NCI-H128 (cell line): ENCODE data around the gene C3AR1.

Source experiments
- DNase-seq: peaks from one replicate; lab custom pipeline; 2025; ENCODE audit not compliant: unreplicated experiment; lab: John Stamatoyannopoulos, UW

Gene C3AR1

DNA sequence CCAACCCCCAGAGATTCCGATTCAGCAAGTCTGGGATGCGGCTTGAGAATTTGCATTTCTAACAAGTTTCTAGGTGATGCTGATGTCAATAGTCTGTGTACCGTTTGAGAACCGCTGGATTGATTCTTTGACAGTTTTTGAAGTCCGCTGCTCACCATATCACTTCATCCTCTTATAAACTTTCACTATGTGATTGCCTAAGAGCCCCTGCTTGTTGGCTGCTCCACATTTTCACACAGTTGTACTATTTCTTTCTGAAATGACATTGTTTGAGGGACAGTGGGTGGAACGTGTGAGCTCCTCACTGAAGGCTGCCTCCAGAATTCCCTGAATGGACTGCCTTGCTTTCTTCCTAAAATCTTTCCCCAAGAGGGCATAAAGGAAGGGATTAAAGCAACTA, 7.7 kb downstream of the C3AR1 start:
- no peak for DNase-seq

DNA sequence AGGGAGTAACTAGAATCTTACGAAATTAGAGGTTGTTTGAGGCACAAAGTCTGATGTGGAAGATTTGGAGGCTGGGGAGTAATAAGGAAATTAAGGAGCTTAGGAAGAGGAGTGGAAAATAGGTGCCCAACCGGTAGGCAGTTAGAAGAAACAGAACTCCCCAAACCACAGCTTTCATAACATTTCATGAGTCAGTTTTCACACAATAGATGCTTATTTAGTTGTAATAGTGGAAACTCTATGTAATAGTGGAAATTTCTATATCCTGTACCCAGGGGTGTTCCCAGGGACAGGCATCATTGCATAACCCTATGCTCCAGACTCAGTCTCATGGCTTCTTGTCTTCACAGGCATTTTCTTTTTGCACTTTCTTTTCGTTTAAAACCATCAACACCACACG, 8.3 kb downstream of the C3AR1 start:
- no peak for DNase-seq

- DNase-seq: no peak
These were observed 8.9 kb downstream of the C3AR1 start for GRCh38 chr12:8057306-8057705.

- no peak for DNase-seq
These were observed 11.3 kb downstream of the C3AR1 start for GRCh38 chr12:8054816-8055215.

GRCh38 chr12:8052679-8053078, 13.5 kb downstream of the C3AR1 start:
- no peak for DNase-seq

DNA sequence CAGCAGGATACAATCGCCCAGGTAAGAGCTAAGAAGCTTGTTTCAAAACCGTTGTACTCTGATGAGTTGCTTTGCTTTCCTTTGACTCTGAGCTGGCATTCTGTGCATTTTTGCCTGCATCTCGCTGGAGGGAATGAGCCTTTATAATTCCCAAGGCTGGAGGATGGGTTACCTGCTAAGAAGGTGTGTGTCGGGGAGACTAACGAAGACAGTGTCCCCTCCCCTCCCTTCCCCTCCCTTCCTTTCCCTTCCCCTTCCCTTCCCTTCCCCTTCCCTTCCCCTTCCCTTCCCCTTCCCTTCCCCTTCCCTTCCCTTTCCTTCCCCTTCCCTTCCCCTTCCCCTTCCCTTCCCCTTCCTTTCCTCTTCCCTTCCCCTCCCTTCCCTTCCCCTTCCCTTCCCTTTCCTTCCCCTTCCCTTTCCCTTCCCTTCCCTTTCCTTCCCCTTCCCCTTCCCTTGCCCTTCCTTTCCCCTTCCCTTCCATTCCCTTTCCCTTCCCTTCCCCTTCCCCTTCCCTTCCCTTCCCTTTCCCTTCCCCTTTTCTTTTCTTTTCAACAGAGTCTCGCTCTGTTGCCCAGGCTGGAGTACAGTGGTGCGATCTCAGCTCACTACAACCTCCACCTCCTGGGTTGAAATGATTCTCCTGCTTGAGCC, 15.4 kb downstream of the C3AR1 start:
- no peak for DNase-seq

- DNase-seq: no peak
These were observed 17.3 kb downstream of the C3AR1 start for GRCh38 chr12:8048906-8049305.

DNA sequence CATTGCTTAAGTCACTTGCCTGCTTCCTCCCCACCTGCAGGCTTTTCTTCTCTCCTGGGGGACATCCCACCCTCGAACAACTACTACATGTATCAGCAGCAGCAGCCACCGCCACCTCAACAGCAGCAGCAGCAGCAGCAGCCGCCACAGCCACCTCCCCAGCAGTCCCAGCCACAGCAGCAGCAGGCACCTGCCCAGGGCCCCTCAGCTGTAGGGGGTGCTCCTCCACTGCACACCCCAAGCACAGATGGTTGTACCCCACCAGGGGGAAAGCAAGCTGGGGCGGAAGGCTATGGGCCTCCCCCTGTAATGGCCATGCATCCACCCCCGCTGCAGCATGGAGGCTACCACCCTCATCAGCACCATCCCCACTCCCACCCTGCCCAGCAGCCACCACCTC, 18.3 kb downstream of the C3AR1 start:
- no peak for DNase-seq

DNA sequence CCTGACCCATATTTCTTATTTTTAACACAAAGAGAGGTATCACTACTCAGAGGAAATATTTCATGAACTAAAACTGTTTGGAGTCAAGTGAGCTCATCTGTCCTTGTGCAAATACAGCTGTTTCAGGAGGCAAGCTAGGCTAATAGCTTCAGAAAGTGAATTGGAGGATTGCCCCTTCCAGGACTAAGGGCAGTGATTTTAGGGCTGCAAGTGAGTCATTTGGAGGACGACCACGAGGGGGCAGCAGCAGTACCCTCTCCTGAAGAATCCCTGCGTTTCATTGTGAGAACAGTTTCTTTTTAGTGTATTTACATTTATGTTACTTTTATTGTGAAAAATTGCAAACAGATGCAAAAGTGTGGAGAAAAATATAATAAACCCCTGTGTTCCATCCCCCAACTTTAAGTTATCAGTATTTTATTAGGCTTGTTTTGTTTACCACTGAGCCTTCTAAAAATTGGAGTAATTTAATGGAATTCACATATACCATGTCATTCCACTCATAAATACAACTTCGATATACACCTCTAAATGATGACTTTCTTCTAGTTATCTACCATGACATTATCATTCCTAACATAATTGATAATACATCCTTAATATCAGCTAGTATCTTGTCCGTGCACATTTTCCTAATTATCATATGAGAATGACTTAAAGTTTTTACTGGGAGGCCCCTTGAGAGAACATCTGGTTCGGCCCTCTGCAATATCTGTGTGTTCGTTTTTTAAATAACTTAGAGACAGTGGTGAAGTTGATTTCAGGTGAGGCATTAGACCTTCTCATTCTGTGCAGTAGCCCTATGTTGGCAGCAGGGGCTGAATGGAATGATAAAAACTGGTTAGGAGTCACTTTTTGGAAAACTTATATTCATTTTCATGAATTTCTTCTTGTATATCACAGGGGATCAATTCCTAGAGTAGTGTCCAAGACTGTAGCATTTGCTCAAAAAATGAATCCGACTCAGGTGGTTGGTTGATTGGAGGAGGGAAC, 19.9 kb downstream of the C3AR1 start:
- peak; percentile 6 for DNase-seq

DNA sequence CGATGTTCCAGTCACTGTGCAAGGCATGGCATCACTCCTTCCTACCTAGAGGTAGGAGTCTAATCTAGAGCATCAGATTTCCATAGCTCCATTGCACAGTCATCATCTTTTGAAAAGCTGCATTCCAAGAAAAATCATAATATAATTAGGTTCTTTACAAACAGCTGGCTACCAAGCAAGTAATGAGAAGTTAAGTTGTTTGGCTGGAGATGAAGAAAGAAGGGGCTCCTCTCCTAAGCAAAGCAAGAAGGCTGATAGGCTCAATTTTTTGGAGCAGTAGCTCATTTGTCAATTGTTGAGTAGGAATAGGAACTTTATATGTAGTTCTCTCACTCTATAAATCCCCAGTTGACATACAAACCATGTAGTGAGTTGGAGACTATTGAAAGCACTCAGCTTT, 25.4 kb downstream of the C3AR1 start:
- DNase-seq: no peak

DNA sequence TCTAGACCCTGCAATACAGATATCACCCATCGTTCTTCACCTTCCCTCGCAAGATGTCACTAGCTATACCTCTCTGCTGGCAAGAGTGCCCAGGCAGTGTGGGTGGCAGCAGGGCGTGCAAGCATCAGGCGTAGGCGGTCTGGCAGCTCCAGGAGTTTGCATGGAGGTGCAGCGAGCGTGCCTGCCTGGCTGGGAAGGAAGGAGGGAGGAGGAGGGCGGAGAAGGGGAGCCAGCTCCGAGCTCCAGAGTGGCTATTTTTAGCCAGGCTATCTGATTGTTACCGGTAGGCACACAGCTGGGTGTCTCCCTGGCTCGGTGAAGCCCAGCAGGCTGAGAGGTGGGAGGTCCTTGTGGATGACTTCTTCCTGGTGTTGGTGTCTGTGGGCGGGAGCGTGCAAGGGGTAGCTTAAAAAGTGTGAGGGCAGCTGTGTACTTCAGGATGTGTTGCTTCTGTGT, 27.5 kb downstream of the C3AR1 start:
- DNase-seq: peak; percentile 48

GRCh38 chr12:8037947-8038346, 28.2 kb downstream of the C3AR1 start:
- no peak for DNase-seq

- no peak for DNase-seq
These were observed 29.0 kb downstream of the C3AR1 start for GRCh38 chr12:8037046-8037663.

GRCh38 chr12:8036346-8036745, 29.8 kb downstream of the C3AR1 start:
- no peak for DNase-seq

- no peak for DNase-seq
These were observed 30.6 kb downstream of the C3AR1 start for GRCh38 chr12:8035440-8036010.

DNA sequence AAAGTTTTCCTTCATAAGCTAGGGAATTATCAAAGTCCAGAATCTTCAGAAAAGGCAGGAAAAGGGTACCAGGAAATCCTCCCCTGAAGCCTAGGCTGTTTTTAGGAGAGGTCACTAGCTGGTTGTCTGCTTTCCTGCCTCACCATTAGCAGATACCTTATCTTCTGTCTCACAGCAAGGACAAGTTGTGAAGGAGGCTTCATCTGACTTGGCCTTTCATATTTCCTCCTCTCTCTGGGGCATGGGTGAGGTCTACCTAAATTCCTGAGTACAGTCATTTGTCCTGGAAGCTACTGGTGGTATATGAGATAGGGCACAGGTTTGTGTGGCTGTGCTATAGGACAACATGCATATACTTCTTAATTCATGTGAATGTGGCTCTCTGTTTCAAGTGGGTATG, 31.4 kb downstream of the C3AR1 start:
- no peak for DNase-seq

GRCh38 chr12:8033153-8034044, 32.8 kb downstream of the C3AR1 start:
- peak; percentile 61 for DNase-seq

- peak; percentile 45 for DNase-seq
These were observed 33.7 kb downstream of the C3AR1 start, which contains the start of gene FOXJ2 for GRCh38 chr12:8032242-8033152. FOXJ2 (plus strand) TSS chr12:8032716; CDS start chr12:8039833, 7,117 bp downstream.

DNA sequence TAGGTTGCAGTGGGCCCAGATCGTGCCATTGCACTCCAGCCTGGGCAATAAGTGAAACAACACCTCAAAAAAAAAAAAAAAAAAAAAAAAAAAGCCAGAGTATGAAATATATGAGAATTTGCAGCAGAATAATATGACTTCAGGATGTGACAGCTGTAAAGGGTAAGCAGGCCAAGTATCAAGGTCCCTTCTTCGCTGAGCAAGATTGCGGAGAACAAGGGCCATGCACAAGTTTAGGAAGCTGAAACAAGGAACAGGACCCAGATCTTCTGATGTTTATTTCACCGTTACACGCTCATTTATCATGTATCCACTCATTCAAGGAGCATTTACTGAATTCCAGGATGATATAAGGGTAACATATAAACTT, 34.3 kb downstream of the C3AR1 start:
- DNase-seq: no peak
